Tongue (tissue), 2 donors: ENCODE results near the gene SUSD4. TPM values are rescaled to one million over a fixed set of nuclear protein-coding genes. Genes with fewer than 3 reads are reported as not detected.

Source experiments
- DNase-seq: peaks from one replicate; pipeline ENCODE4 v3.0.0-alpha.2; 2015
- total RNA-seq: library from RNA; depleted of rRNA; stranded (reverse); fragments of >200 nt; gene quantifications from one replicate; pipeline ENCODE4 v1.2.3, GENCODE V29; 2014

The SUSD4 gene
- total RNA-seq, 1 donor from 2014 or later: 28.9 TPM

- DNase-seq: no peak
Observed at GRCh38 chr1:223228931-223229528, 134.9 kb downstream of the SUSD4 start.

GRCh38 chr1:223228201-223228600, 135.8 kb downstream of the SUSD4 start:
- no peak for DNase-seq

GRCh38 chr1:223227486-223228196, 136.3 kb downstream of the SUSD4 start:
- no peak for DNase-seq

- no peak for DNase-seq
Observed at GRCh38 chr1:223227031-223227430, 136.9 kb downstream of the SUSD4 start.

GRCh38 chr1:223226271-223226670, 137.7 kb downstream of the SUSD4 start:
- no peak for DNase-seq

- DNase-seq: no peak
Observed at GRCh38 chr1:223225481-223225880, 138.5 kb downstream of the SUSD4 start.

- no peak for DNase-seq
Observed at GRCh38 chr1:223225061-223225460, 138.9 kb downstream of the SUSD4 start.

GRCh38 chr1:223224465-223224864, 139.5 kb downstream of the SUSD4 start:
- no peak for DNase-seq

- no peak for DNase-seq
Observed at GRCh38 chr1:223223091-223223995, 140.6 kb downstream of the SUSD4 start.

- DNase-seq: no peak
Observed at GRCh38 chr1:223222377-223222776, 141.6 kb downstream of the SUSD4 start.

GRCh38 chr1:223221686-223222085, 142.3 kb downstream of the SUSD4 start:
- no peak for DNase-seq

GRCh38 chr1:223219846-223220610, 143.9 kb downstream of the SUSD4 start:
- DNase-seq: peak; percentile 46

GRCh38 chr1:223219318-223219635, 144.7 kb downstream of the SUSD4 start:
- no peak for DNase-seq

- DNase-seq: no peak
Observed at GRCh38 chr1:223217781-223218180, 146.2 kb downstream of the SUSD4 start.

GRCh38 chr1:223216531-223217205, 147.3 kb downstream of the SUSD4 start:
- DNase-seq: peak; percentile 28

- DNase-seq: no peak
Observed at GRCh38 chr1:223216074-223216473, 147.9 kb downstream of the SUSD4 start.

GRCh38 chr1:223215026-223215425, 148.9 kb downstream of the SUSD4 start:
- DNase-seq: no peak

- peak; percentile 51 for DNase-seq
Observed at GRCh38 chr1:223214261-223214807, 149.6 kb downstream of the SUSD4 start.

- DNase-seq: peak; percentile 77
Observed at GRCh38 chr1:223212441-223212840, 151.5 kb downstream of the SUSD4 start.

- peak; percentile 29 for DNase-seq
Observed at GRCh38 chr1:223211323-223211985, 152.5 kb downstream of the SUSD4 start.

- no peak for DNase-seq
Observed at GRCh38 chr1:223210788-223211120, 153.2 kb downstream of the SUSD4 start.
